HCT116 (cell line): ENCODE measurements around the gene CUEDC1. TPM values are rescaled to one million over a fixed set of nuclear protein-coding genes. Genes with fewer than 3 reads are reported as not detected.

ENCODE experiments used
- ATAC-seq: fragments of 200-7000 bp; cut with Tn5 transposase; 2 replicates; pipeline ENCODE4 v1.9.1; 2020; ENCODE audit warnings: mild to moderate bottlenecking, moderate library complexity
- BruUV-seq: library from RNA; stranded (reverse); fragments of 400-500 nt; replicated peaks from 2 replicates; lab custom pipeline; 2021; lab: Mats Ljungman, UMichigan
- CTCF ChIA-PET: fragments of 300-600 bp; sonication (Branson Sonifier 250); formaldehyde crosslinking; loops from one replicate; lab custom pipeline; 2021; ENCODE audit warnings: antibody characterized with exemption; lab: Charles Lee
- POLR2A ChIA-PET: fragments of 300-600, 350-600 bp; sonication (Branson Sonifier 250); formaldehyde crosslinking; loops from one replicate; lab custom pipeline; 2021; ENCODE audit warnings: antibody characterized with exemption; lab: Charles Lee
- RAD21 ChIA-PET, 2 experiments: fragments of 300-600 bp; sonication (Branson Sonifier 250); formaldehyde crosslinking; loops; one replicate each; lab custom pipeline; 2023; ENCODE audit warnings: low total read pairs in 2 of 2; ENCODE audit not compliant: uncharacterized antibody in 2 of 2, unreplicated experiment in 2 of 2, low non-redundant PET in 1 of 2; lab: Charles Lee
- DNase-seq: peaks from one replicate; pipeline ENCODE4 v3.0.0-alpha.2; 2010; ENCODE audit warnings: low read depth, low spot score
- H2AFZ ChIP-seq: fragments of 200-600 bp; shearing (Covaris generic), sonication (generic); 2 replicates; pipeline ENCODE4 v1.6.1; 2017; ENCODE audit warnings: low read depth, mixed run types, mixed read lengths, antibody characterized with exemption, low read length; ENCODE audit not compliant: poor library complexity, severe bottlenecking
- H3K27ac ChIP-seq: 2 replicates; pipeline ENCODE4 v1.5.1; 2012; ENCODE audit warnings: low read depth, low read length
- H3K27me3 ChIP-seq: fragments of 200-600 bp; sonication (generic); 2 replicates; pipeline ENCODE4 v1.6.1; 2016; ENCODE audit warnings: mixed run types, low read length, mixed read lengths; ENCODE audit not compliant: insufficient read depth
- H3K36me3 ChIP-seq, 2 experiments: fragments of 200-500 bp in 1 of 2; fragments of 200-600 bp in 1 of 2; sonication (Bioruptor generic) in 1 of 2; sonication (generic) in 1 of 2; 2 replicates each; pipeline versions ENCODE4 v1.5.1 to v1.6.1; 2014 to 2016; ENCODE audit warnings: low read length in 2 of 2, inconsistent platforms in 1 of 2, mixed read lengths in 1 of 2, mixed run types in 1 of 2; ENCODE audit not compliant: insufficient read depth in 2 of 2, control insufficient read depth in 1 of 2
- H3K4me1 ChIP-seq, 2 experiments: fragments of 200-600 bp in 1 of 2; sonication (generic) in 1 of 2; 2 replicates each; pipeline versions ENCODE4 v1.5.1 to v1.6.1; 2012 to 2017; ENCODE audit warnings: low read length in 2 of 2, inconsistent platforms in 1 of 2, mild to moderate bottlenecking in 1 of 2, mixed read lengths in 1 of 2, mixed run types in 1 of 2, moderate library complexity in 1 of 2; ENCODE audit not compliant: insufficient read depth in 2 of 2, control insufficient read depth in 1 of 2
- H3K4me2 ChIP-seq: fragments of 200-600 bp; sonication (generic); 2 replicates; pipeline ENCODE4 v1.6.1; 2017; ENCODE audit warnings: mixed run types, low read length, mixed read lengths
- H3K4me3 ChIP-seq, 2 experiments: fragments of 200-600 bp in 1 of 2; sonication (generic) in 1 of 2; replicated peaks in 1 of 2; 2 replicates each; pipeline ENCODE4 v1.5.1; 2011 to 2016; ENCODE audit warnings: low read length in 2 of 2, control low read depth in 1 of 2, low read depth in 1 of 2, mild to moderate bottlenecking in 1 of 2, mixed read lengths in 1 of 2, mixed run types in 1 of 2
- H3K79me2 ChIP-seq: fragments of 200-600 bp; sonication (generic); 2 replicates; pipeline ENCODE4 v1.6.1; 2017; ENCODE audit warnings: mild to moderate bottlenecking, mixed run types, low read length, moderate library complexity, mixed read lengths; ENCODE audit not compliant: insufficient read depth
- H3K9ac ChIP-seq: fragments of 200-600 bp; sonication (generic); 2 replicates; pipeline ENCODE4 v1.6.1; 2016; ENCODE audit warnings: low read length, mixed read lengths
- H3K9me2 ChIP-seq: fragments of 200-600 bp; sonication (generic), shearing (Covaris generic); 2 replicates; pipeline ENCODE4 v1.6.1; 2017; ENCODE audit warnings: mixed run types, mild to moderate bottlenecking, moderate library complexity; ENCODE audit not compliant: insufficient read depth
- H3K9me3 ChIP-seq, 2 experiments: fragments of 200-500 bp in 1 of 2; fragments of 200-600 bp in 1 of 2; sonication (Bioruptor generic) in 1 of 2; sonication (generic) in 1 of 2; 2 replicates each; pipeline ENCODE4 v1.6.1; 2014 to 2017; ENCODE audit warnings: low read length in 2 of 2, mixed read lengths in 2 of 2, inconsistent platforms in 1 of 2, low read depth in 1 of 2, mild to moderate bottlenecking in 1 of 2, mixed run types in 1 of 2, moderate library complexity in 1 of 2; ENCODE audit not compliant: control insufficient read depth in 1 of 2, insufficient read depth in 1 of 2
- H4K20me1 ChIP-seq: fragments of 200-600 bp; sonication (generic), shearing (Covaris generic); 2 replicates; pipeline ENCODE4 v1.6.1; 2017; ENCODE audit warnings: mixed run types, mild to moderate bottlenecking, moderate library complexity; ENCODE audit not compliant: insufficient read depth
- ATF3 ChIP-seq: IDR thresholded peaks from 2 replicates; pipeline ENCODE4 v1.6.1; 2012
- CBX3 ChIP-seq: IDR thresholded peaks from 2 replicates; pipeline ENCODE4 v1.6.1; 2012; ENCODE audit warnings: low read depth
- CEBPB ChIP-seq: IDR thresholded peaks from 2 replicates; pipeline ENCODE4 v1.6.1; 2012; ENCODE audit warnings: low read depth
- CTCF ChIP-seq, 3 experiments: fragments of 200-600 bp in 1 of 3; sonication (generic) in 1 of 3; IDR thresholded peaks in 2 of 3; conservative IDR thresholded peaks in 1 of 3; 2 replicates each; pipeline ENCODE4 v1.5.1; 2012 to 2017; ENCODE audit warnings: low read depth in 2 of 3, low read length in 2 of 3, antibody characterized with exemption in 1 of 3, borderline replicate concordance in 1 of 3, control low read depth in 1 of 3, mild to moderate bottlenecking in 1 of 3, mixed read lengths in 1 of 3, mixed run types in 1 of 3, moderate library complexity in 1 of 3; ENCODE audit not compliant: insufficient read depth in 1 of 3
- EGR1 ChIP-seq: IDR thresholded peaks from 2 replicates; pipeline ENCODE4 v1.6.1; 2012; ENCODE audit warnings: low read depth
- ELF1 ChIP-seq: IDR thresholded peaks from 2 replicates; pipeline ENCODE4 v1.6.1; 2012; ENCODE audit warnings: low read depth, borderline replicate concordance
- EZH2 ChIP-seq: fragments of 200-600 bp; sonication (generic); IDR thresholded peaks from 2 replicates; pipeline ENCODE4 v1.6.1; 2017; ENCODE audit warnings: antibody characterized with exemption, mixed run types
- EZH2phosphoT487 ChIP-seq: fragments of 200-600 bp; IDR thresholded peaks from 2 replicates; pipeline ENCODE4 v1.6.1; 2018; ENCODE audit warnings: antibody characterized with exemption, borderline replicate concordance
- FOSL1 ChIP-seq: IDR thresholded peaks from 2 replicates; pipeline ENCODE4 v1.6.1; 2012; ENCODE audit warnings: low read depth
- MAX ChIP-seq: IDR thresholded peaks from 2 replicates; pipeline ENCODE4 v1.6.1; 2012
- RAD21 ChIP-seq: IDR thresholded peaks from 2 replicates; pipeline ENCODE4 v1.6.1; 2012; ENCODE audit warnings: low read depth, mild to moderate bottlenecking
- REST ChIP-seq: IDR thresholded peaks from 2 replicates; pipeline ENCODE4 v1.6.1; 2012; ENCODE audit warnings: low read depth
- SIN3A ChIP-seq: IDR thresholded peaks from 2 replicates; pipeline ENCODE4 v1.6.1; 2012; ENCODE audit warnings: low read depth
- SP1 ChIP-seq: IDR thresholded peaks from 2 replicates; pipeline ENCODE4 v1.6.1; 2012; ENCODE audit warnings: low read depth
- TCF7L2 ChIP-seq: IDR thresholded peaks from 2 replicates; pipeline ENCODE4 v1.7.0; 2011; ENCODE audit warnings: borderline replicate concordance, inconsistent platforms; ENCODE audit not compliant: insufficient read depth, insufficient read length; ENCODE audit errors: extremely low read depth
- YY1 ChIP-seq: IDR thresholded peaks from 2 replicates; pipeline ENCODE4 v1.6.1; 2011; ENCODE audit warnings: low read length, low read depth, moderate library complexity, mild to moderate bottlenecking; ENCODE audit not compliant: insufficient replicate concordance; ENCODE audit errors: extremely low read depth
- ZBTB33 ChIP-seq: IDR thresholded peaks from 2 replicates; pipeline ENCODE4 v1.6.1; 2011; ENCODE audit warnings: mild to moderate bottlenecking, low read length, moderate library complexity; ENCODE audit not compliant: insufficient replicate concordance; ENCODE audit errors: extremely low read depth
- ZFX ChIP-seq: fragments of 450-650 bp; IDR thresholded peaks from 2 replicates; pipeline ENCODE4 v1.6.1; 2017
- ZNF274 ChIP-seq: fragments of 200-500 bp; sonication (Bioruptor generic); IDR thresholded peaks from 2 replicates; pipeline ENCODE4 v1.6.1; 2014; ENCODE audit warnings: mild to moderate bottlenecking, low read depth, low read length, inconsistent platforms
- intact Hi-C: fragments of 100-400 bp; cut with micrococcal nuclease; formaldehyde crosslinking; loops from 2 replicates; pipeline ENCODE4 v1.10.0; 2022
- total RNA-seq: library from RNA; stranded (reverse); gene quantifications from one replicate; pipeline ENCODE4 v1.2.1, GENCODE V29; 2021; ENCODE audit not compliant: unreplicated experiment

The CUEDC1 gene
- total RNA-seq, 1 experiment from 2014 or later = 60.2 TPM

- no peak overlapping the region for H3K9ac ChIP-seq
- H3K79me2 ChIP-seq = peaks cover 5% of the 10 kb centered on the region; the same call in 1 of the 2 replicates
- TF ChIP-seq ZFX (no peak), ZNF274 (no peak), EGR1 (no peak), SP1 (no peak), CEBPB (no peak), MAX (no peak), RAD21 (no peak), TCF7L2 (no peak), CTCF (IDR thresholded peaks at IDR 0.05 in 2 of 3, conservative IDR thresholded peaks at IDR 0.05 in 1 of 3; ENCODE audit: borderline replicate concordance in 1 of 3, insufficient read depth in 1 of 3, low read depth in 2 of 3, low read length in 2 of 3) (no peak), EZH2 (no peak), YY1 (no peak), FOSL1 (no peak), REST (no peak), SIN3A (no peak), ATF3 (no peak), CBX3 (no peak), EZH2phosphoT487 (no peak), ZBTB33 (no peak), ELF1 (no peak)
- no peak overlapping the region for H3K27ac ChIP-seq
- ATAC-seq = no peak
- no peak overlapping the region for H2AFZ ChIP-seq
- POLR2A ChIA-PET = no interaction called here
- CTCF ChIA-PET = interaction anchor here (12.4 kb wide), 1 partner anchor 140 kb away, joined by 288 read pairs; the partner anchor contains the start of gene VEZF1
- no peaks in the 10 kb centered on the region for H3K9me2 ChIP-seq
- no peaks in the 10 kb centered on the region for H3K27me3 ChIP-seq
- no peak for DNase-seq
- no peaks in the 10 kb centered on the region for H4K20me1 ChIP-seq
- no TSS peak for BruUV-seq
- no peak overlapping the region for H3K4me2 ChIP-seq
- peaks cover 28 to 56% of the 10 kb centered on the region in 2 experiments for H3K4me1 ChIP-seq
- no peak overlapping the region for H3K4me3 ChIP-seq
- intact Hi-C loops = no loop called here
- no peaks in the 10 kb centered on the region for H3K9me3 ChIP-seq
- RAD21 ChIA-PET = no interaction called here
- H3K36me3 ChIP-seq = no peaks in the 10 kb centered on the region
These were observed 99.7 kb downstream of the CUEDC1 start for GRCh38 chr17:57855391-57856035.
